Calu3 (cell line): Measurements from ENCODE around the gene NEDD4L. TPM values are rescaled to one million over a fixed set of nuclear protein-coding genes. Genes with fewer than 3 reads are reported as not detected.

Source experiments
- BruUV-seq: library from RNA; stranded (reverse); fragments of 400-500 nt; replicated peaks from 2 replicates; lab custom pipeline; 2021; lab: Mats Ljungman, UMichigan
- CTCF ChIA-PET: fragments of 300-600 bp; sonication (Branson Sonifier 250); formaldehyde crosslinking; loops from one replicate; lab custom pipeline; 2022; ENCODE audit warnings: antibody characterized with exemption; lab: Charles Lee
- DNase-seq: peaks from one replicate; pipeline ENCODE4 v3.0.0; 2022
- H3K27ac Mint-ChIP-seq: one replicate; pipeline ENCODE4 v1.8.0; 2022; ENCODE audit warnings: mixed read lengths; ENCODE audit not compliant: unreplicated experiment
- H3K27me3 Mint-ChIP-seq: one replicate; pipeline ENCODE4 v1.8.0; 2022; ENCODE audit warnings: mixed read lengths; ENCODE audit not compliant: unreplicated experiment
- H3K36me3 Mint-ChIP-seq: one replicate; pipeline ENCODE4 v1.8.0; 2022; ENCODE audit warnings: mild to moderate bottlenecking, moderate library complexity, mixed read lengths; ENCODE audit not compliant: insufficient read depth, unreplicated experiment
- H3K4me1 Mint-ChIP-seq: one replicate; pipeline ENCODE4 v1.8.0; 2022; ENCODE audit warnings: mild to moderate bottlenecking, low read depth, mixed read lengths; ENCODE audit not compliant: unreplicated experiment
- H3K4me3 Mint-ChIP-seq: one replicate; pipeline ENCODE4 v1.8.0; 2022; ENCODE audit warnings: mild to moderate bottlenecking, low read depth, moderate library complexity, mixed read lengths; ENCODE audit not compliant: unreplicated experiment
- H3K9me3 Mint-ChIP-seq: one replicate; pipeline ENCODE4 v1.8.0; 2022; ENCODE audit warnings: low read depth, mixed read lengths; ENCODE audit not compliant: unreplicated experiment
- CTCF ChIP-seq: fragments of 200-600 bp; IDR thresholded peaks from one replicate; pipeline ENCODE4 v1.8.0; 2022; ENCODE audit warnings: antibody characterized with exemption; ENCODE audit not compliant: unreplicated experiment
- intact Hi-C: fragments of 100-400 bp; cut with micrococcal nuclease; formaldehyde crosslinking; loops from one replicate; pipeline ENCODE4 v1.10.0; 2022; ENCODE audit not compliant: unreplicated experiment
- total RNA-seq: library from RNA; stranded (reverse); gene quantifications from 2 replicates; pipeline ENCODE4 v1.2.3, GENCODE V29; 2022

Gene NEDD4L
- total RNA-seq, 1 experiment from 2014 or later = 213 TPM

- H3K36me3 Mint-ChIP-seq = no peaks in the 10 kb centered on the region
- DNase-seq = no peak
- BruUV-seq = no TSS peak
- H3K4me1 Mint-ChIP-seq = peaks cover 59% of the 10 kb centered on the region
- no peak overlapping the region for H3K4me3 Mint-ChIP-seq
- no peaks in the 10 kb centered on the region for H3K27me3 Mint-ChIP-seq
- no peak overlapping the region for H3K27ac Mint-ChIP-seq
- TF ChIP-seq CTCF = no peak
- intact Hi-C loops = loop anchor here (2.0 kb wide), 1 partner anchor 33 kb away; no protein-coding TSS in a partner anchor
- no peaks in the 10 kb centered on the region for H3K9me3 Mint-ChIP-seq
- CTCF ChIA-PET = interaction anchor here (0.6 to 1.5 kb wide), 2 partner anchors 10 to 34 kb away, joined by 3 to 8 read pairs; no protein-coding TSS in a partner anchor
Observed at GRCh38 chr18:58187674-58188073, 143.6 kb downstream of the NEDD4L start.

GRCh38 chr18:58188996-58189395 is 145.0 kb downstream of the NEDD4L start:
- H3K36me3 Mint-ChIP-seq = no peaks in the 10 kb centered on the region
- TF ChIP-seq CTCF = no peak
- no peak overlapping the region for H3K27ac Mint-ChIP-seq
- H3K9me3 Mint-ChIP-seq = no peaks in the 10 kb centered on the region
- H3K4me1 Mint-ChIP-seq = peaks cover 59% of the 10 kb centered on the region
- no TSS peak for BruUV-seq
- CTCF ChIA-PET = interaction anchor here (1.3 kb wide), 1 partner anchor 35 kb away, joined by 4 read pairs; no protein-coding TSS in a partner anchor
- intact Hi-C loops = no loop called here
- DNase-seq = no peak
- no peaks in the 10 kb centered on the region for H3K27me3 Mint-ChIP-seq
- no peak overlapping the region for H3K4me3 Mint-ChIP-seq

GRCh38 chr18:58190842-58191530 is 147.0 kb downstream of the NEDD4L start:
- Mint-ChIP-seq H3K4me3 (no peak overlapping the region), H3K36me3 (peaks cover 8% of the 10 kb centered on the region), H3K27ac (peak overlapping the region; percentile 27), H3K4me1 (peaks cover 72% of the 10 kb centered on the region), H3K27me3 (no peaks in the 10 kb centered on the region), H3K9me3 (no peaks in the 10 kb centered on the region)
- no peak for TF ChIP-seq CTCF
- CTCF ChIA-PET = interaction anchor here (1.4 kb wide), 1 partner anchor 131 kb away, joined by 4 read pairs; no protein-coding TSS in a partner anchor
- BruUV-seq = no TSS peak
- DNase-seq = no peak
- intact Hi-C loops = no loop called here

GRCh38 chr18:58191626-58192025 is 147.6 kb downstream of the NEDD4L start:
- Mint-ChIP-seq H3K4me3 (no peak overlapping the region), H3K27me3 (no peaks in the 10 kb centered on the region), H3K9me3 (no peaks in the 10 kb centered on the region), H3K36me3 (peaks cover 14% of the 10 kb centered on the region), H3K4me1 (peaks cover 72% of the 10 kb centered on the region), H3K27ac (peak overlapping the region; percentile 27)
- no TSS peak for BruUV-seq
- intact Hi-C loops = no loop called here
- CTCF ChIA-PET = interaction anchor here (1.4 kb wide), 1 partner anchor 130 kb away, joined by 4 read pairs; no protein-coding TSS in a partner anchor
- DNase-seq = no peak
- TF ChIP-seq CTCF = no peak
